Pancreas (tissue), 10 donors: ENCODE data around the gene SFXN5. TPM values are rescaled to one million over a fixed set of nuclear protein-coding genes. Genes with fewer than 3 reads are reported as not detected.

Experiments
- ATAC-seq, 4 donors: fragments of 200-7000 bp; cut with Tn5 transposase; one replicate each; pipeline versions ENCODE4 v1.8.0 to v1.9.1; 2020; ENCODE audit warnings: mild to moderate bottlenecking in 4 of 4, moderate library complexity in 4 of 4
- DNase-seq, 6 donors: peaks; one replicate each; pipeline ENCODE4 v3.0.0-alpha.2; 2020
- FAIRE-seq: peaks from 2 replicates; lab custom pipeline; 2012; peaks lifted over from hg19 to GRCh38; lab: Jason Lieb, UNC
- H3K27ac ChIP-seq, 4 donors: fragments of 200-600 bp; sonication (generic); 1 replicate in 3 of 4; 2 replicates in 1 of 4; pipeline versions ENCODE4 v1.5.0 to v1.8.0; 2020
- H3K27me3 ChIP-seq, 4 donors: fragments of 200-600 bp; one replicate each; pipeline ENCODE4 v1.8.0; 2021
- H3K36me3 ChIP-seq, 3 donors: fragments of 200-600 bp; sonication (generic) in 1 of 3; one replicate each; pipeline versions ENCODE4 v1.5.0 to v1.8.0; 2020 to 2021
- H3K4me1 ChIP-seq, 3 donors: fragments of 200-600 bp; one replicate each; pipeline ENCODE4 v1.8.0; 2021
- H3K4me3 ChIP-seq, 4 donors: fragments of 200-600 bp; sonication (generic) in 2 of 4; one replicate each; pipeline versions ENCODE4 v1.5.0 to v1.8.0; 2020 to 2021
- H3K9me3 ChIP-seq, 4 donors: fragments of 200-600 bp; one replicate each; pipeline ENCODE4 v1.8.0; 2021
- CTCF ChIP-seq, 4 donors: fragments of 200-600 bp; sonication (generic) in 3 of 4; IDR thresholded peaks; one replicate each; pipeline versions ENCODE4 v1.5.0 to v1.8.0; 2021; ENCODE audit warnings: antibody characterized with exemption in 4 of 4
- WGBS, 2 donors: extraction: QIAGEN DNeasy Blood & Tissue Kit; methylation state at CpG; one replicate each; pipeline ENCODE4 v1.1.7; 2013; 5-methylcytosine and 5-hydroxymethylcytosine counted together
- intact Hi-C, 3 donors: fragments of 100-400 bp; cut with DNase I; formaldehyde crosslinking; loops; one replicate each; pipeline versions ENCODE4 v1.11.1 to v1.14.2; 2022
- polyA plus RNA-seq, 2 donors: library from polyadenylated mRNA; stranded (reverse); fragments of 200-250 nt; gene quantifications; one replicate each; pipeline ENCODE4 v1.2.3, GENCODE V29; 2013
- total RNA-seq, 6 donors: library from RNA; stranded (reverse); fragmentation: NEBNext Ultra II Directional in 4 of 6; extraction: Animal tissue kit (Norgen Biotek cat#: 25700) in 4 of 6; gene quantifications; one replicate each; pipeline versions ENCODE4 v1.2.1 to v1.2.4, GENCODE V29; 2021 to 2023
- donor health status: healthy with polysubstance abuse.
- donor health status: DM: no; HTN: no; CAD: no; lungs with moderate emphysema.
- donor health status: DM: no; HTN: no; CAD: no.
- donor health status: control.
- donor health status: control.
- donor health status: Bipolar disorder and iron deficiency.
- donor health status: DM: yes; HTN: yes; CAD: no.
- donor health status: DM: no; HTN: no; CAD: no.
- donor health status: DM: no; HTN: no; CAD: no.
- donor health status: DM: yes; HTN: yes; CAD: no.

The SFXN5 gene
- total and polyA plus RNA-seq, 8 donors, result 2.6 to 8.4 (median 5.4) TPM

DNA sequence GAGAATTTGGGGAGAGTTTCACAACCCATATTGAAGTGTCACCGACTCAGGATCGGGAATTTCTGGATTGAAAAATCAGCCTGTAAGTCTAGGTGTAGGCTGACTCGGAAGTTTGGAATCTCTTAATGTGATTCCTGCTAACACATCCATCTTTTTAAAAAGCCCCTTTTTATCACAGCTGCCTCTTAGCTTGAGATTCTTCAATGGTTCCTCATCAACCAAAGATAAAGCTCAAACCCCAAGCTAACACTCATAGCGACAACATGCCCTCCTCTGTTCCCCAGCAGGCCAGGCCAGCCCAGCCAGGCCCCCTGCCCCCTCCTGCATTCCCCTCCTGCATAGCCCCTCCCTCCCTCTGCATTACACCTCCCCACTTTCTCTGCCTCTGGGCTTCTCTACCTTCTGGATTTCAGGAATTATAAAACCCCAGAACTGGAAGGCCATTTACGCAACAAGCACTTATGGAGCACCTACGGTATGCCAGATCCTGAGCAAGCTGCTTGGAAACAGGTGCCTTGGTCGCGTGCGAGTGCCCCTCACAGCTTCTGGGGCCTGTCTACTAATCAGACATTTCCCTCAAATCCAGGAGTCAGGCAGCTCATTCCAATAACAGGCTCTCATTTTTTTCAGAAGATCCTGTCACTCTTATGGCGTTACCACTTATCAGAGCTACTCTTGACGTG, 90.8 kb downstream of the SFXN5 start:
- intact Hi-C loops, result loop anchor here in 1 of 3 donors (10.0 kb wide), 1 partner anchor 104 kb away; no protein-coding TSS in a partner anchor
- no peak for TF ChIP-seq CTCF (IDR thresholded peaks at IDR 0.05)
- Histone ChIP-seq H3K27me3 (no peaks in the 10 kb centered on the region), H3K4me1 (no peaks in the 10 kb centered on the region), H3K36me3 (no peaks in the 10 kb centered on the region), H3K9me3 (no peaks in the 10 kb centered on the region), H3K4me3 (no peak overlapping the region), H3K27ac (no peak overlapping the region)
- no peak for DNase-seq
- WGBS, 2 donors, result 89 to 90% methylated on average over 11 of the region's 11 CpGs
- FAIRE-seq, result no peak
- no peak for ATAC-seq

- Histone ChIP-seq H3K36me3 (no peaks in the 10 kb centered on the region), H3K9me3 (no peaks in the 10 kb centered on the region), H3K27ac (no peak overlapping the region), H3K4me1 (no peaks in the 10 kb centered on the region), H3K27me3 (no peaks in the 10 kb centered on the region), H3K4me3 (no peak overlapping the region)
- ATAC-seq (peak in 2 of 4 donors; percentile 21 to 79), FAIRE-seq (no peak), DNase-seq (no peak)
- TF ChIP-seq CTCF (IDR thresholded peaks at IDR 0.05), result no peak
- intact Hi-C loops, result loop anchor here in 1 of 3 donors (10.0 kb wide), 1 partner anchor 105 kb away; no protein-coding TSS in a partner anchor
- 76 to 77% methylated on average over 3 of the region's 3 CpGs for WGBS, 2 donors
Observed at GRCh38 chr2:72979896-72980295, 91.6 kb downstream of the SFXN5 start.

DNA sequence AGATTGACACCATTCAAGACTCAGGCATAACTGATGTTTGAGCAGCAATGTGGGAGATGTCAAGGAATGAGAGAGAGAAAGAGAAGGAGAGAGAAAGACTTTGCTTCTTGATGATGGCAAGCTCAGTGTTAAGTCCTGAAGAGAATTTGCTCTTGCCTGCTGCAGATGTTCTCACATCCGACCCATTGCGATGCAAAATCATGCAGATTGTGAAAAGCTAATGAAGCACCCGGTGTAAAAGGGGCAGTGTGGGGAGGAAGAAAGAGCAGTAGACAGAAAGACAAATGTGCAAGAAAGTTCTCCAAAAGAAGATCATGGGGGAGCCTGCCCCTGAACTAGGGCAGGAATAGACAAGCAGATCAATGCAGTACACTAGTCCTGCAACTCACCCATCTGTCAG, 96.5 kb downstream of the SFXN5 start:
- Histone ChIP-seq H3K9me3 (no peaks in the 10 kb centered on the region), H3K4me3 (no peak overlapping the region), H3K36me3 (no peaks in the 10 kb centered on the region), H3K27me3 (no peaks in the 10 kb centered on the region), H3K27ac (no peak overlapping the region), H3K4me1 (no peaks in the 10 kb centered on the region)
- WGBS, 2 donors, result 70 to 74% methylated on average over 3 of the region's 3 CpGs
- intact Hi-C loops, result no loop called here
- TF ChIP-seq CTCF (IDR thresholded peaks at IDR 0.05), result no peak
- DNase-seq (no peak), FAIRE-seq (no peak), ATAC-seq (no peak)

- no peak for TF ChIP-seq CTCF (IDR thresholded peaks at IDR 0.05)
- FAIRE-seq (no peak), ATAC-seq (no peak), DNase-seq (no peak)
- 59 to 77% methylated on average over 2 of the region's 2 CpGs for WGBS, 2 donors
- Histone ChIP-seq H3K4me3 (no peak overlapping the region), H3K27ac (no peak overlapping the region), H3K4me1 (no peaks in the 10 kb centered on the region), H3K9me3 (no peaks in the 10 kb centered on the region), H3K36me3 (no peaks in the 10 kb centered on the region), H3K27me3 (no peaks in the 10 kb centered on the region)
- intact Hi-C loops, result loop anchor here in 1 of 3 donors (5.0 kb wide), 1 partner anchor 82 kb away; no protein-coding TSS in a partner anchor
Observed at GRCh38 chr2:72974436-72974754, 97.1 kb downstream of the SFXN5 start.
